Right cardiac atrium (tissue), 5 donors: ENCODE data around the gene AHDC1. TPM values are rescaled to one million over a fixed set of nuclear protein-coding genes. Genes with fewer than 3 reads are reported as not detected.
A peak's percentile ranks its signal among the peaks of the same experiment; 100 is the strongest.

Experiments
- ATAC-seq, 2 donors: fragments of 200-7000 bp; cut with Tn5 transposase; one replicate each; pipeline versions ENCODE4 v1.8.0 to v1.9.1; 2020; ENCODE audit warnings: moderate library complexity in 2 of 2, mild to moderate bottlenecking in 1 of 2
- DNase-seq, 3 donors: peaks; one replicate each; pipeline ENCODE4 v3.0.0-alpha.2; 2020
- H3K27ac ChIP-seq: one replicate; pipeline ENCODE4 v1.5.1; 2013; ENCODE audit warnings: mild to moderate bottlenecking, low read length, control low read depth, moderate library complexity
- H3K27me3 ChIP-seq: one replicate; pipeline ENCODE4 v1.6.1; 2013; ENCODE audit not compliant: control insufficient read depth, insufficient read depth
- H3K4me1 ChIP-seq: one replicate; pipeline ENCODE4 v1.6.1; 2013; ENCODE audit warnings: low read length; ENCODE audit not compliant: control insufficient read depth, insufficient read depth
- H3K4me3 ChIP-seq: one replicate; pipeline ENCODE4 v1.5.1; 2013; ENCODE audit warnings: low read length, control low read depth
- H3K9me3 ChIP-seq: one replicate; pipeline ENCODE4 v1.6.1; 2013; ENCODE audit warnings: low read length; ENCODE audit not compliant: control insufficient read depth
- WGBS: extraction: QIAGEN DNeasy Blood & Tissue Kit; methylation state at CpG from one replicate; pipeline ENCODE4 v1.1.7; 2013; 5-methylcytosine and 5-hydroxymethylcytosine counted together
- intact Hi-C, 4 donors: fragments of 100-400 bp; cut with DNase I; formaldehyde crosslinking; loops; one replicate each; pipeline versions ENCODE4 v1.11.0 to v1.14.0; 2022 to 2023
- polyA plus RNA-seq: library from polyadenylated mRNA; stranded (reverse); fragments of 200-250 nt; gene quantifications from one replicate; pipeline ENCODE4 v1.2.3, GENCODE V29; 2013
- total RNA-seq, 4 donors: library from RNA; stranded (reverse); fragmentation: NEBNext Ultra II Directional; extraction: Animal tissue kit (Norgen Biotek cat#: 25700); gene quantifications; one replicate each; pipeline ENCODE4 v1.2.1, GENCODE V29; 2021
- donor health status: healthy with polysubstance abuse.
- donor health status: DM: no; HTN: yes; CAD: no.
- donor health status: DM: no; HTN: no; CAD: no.
- donor health status: DM: no; HTN: yes; CAD: no; lungs with severe emphysema.
- donor health status: DM: yes; HTN: yes; CAD: no.

AHDC1 gene
- total and polyA plus RNA-seq, 5 donors: 26.3 to 53.5 (median 48.5) TPM

DNA sequence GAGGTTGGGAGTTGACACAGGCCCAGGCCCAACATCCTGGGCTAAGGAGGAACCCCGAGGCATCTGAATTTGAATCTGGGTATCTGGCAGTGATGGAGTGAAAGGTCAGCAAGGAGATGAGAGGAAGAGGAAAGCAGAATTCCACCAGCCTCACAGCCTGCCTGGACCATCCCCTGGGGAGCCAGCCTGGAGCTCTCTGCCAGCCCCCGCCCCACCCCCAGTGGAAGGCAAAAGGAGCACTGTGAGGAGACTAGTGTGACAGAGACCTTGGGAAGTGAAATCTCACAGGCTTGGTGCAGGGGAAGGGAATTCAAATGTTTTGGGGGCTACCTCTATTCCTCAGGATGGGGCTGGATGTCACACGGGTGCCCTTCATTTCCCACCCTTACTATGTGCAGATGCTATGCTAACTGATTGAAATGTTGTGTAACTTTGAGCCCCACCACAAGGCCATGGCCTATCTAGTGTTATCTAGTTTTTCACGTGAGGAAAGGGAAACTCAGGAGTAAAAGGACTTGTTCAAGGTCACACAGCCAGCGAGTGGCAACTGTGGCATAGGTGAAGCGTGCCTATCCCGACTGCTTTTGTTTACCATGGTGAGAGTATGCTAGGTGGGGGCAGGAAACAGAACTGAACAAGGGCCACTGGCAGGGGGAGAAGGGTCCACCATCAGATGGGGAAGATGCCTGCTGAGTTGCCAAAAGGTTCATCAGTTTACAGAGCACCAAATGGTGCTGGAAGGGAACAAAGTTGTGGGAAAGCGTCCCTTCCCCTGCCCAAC is 29.8 kb downstream of the AHDC1 start:
- 54% methylated on average over 8 of the region's 8 CpGs for WGBS
- no peak for ATAC-seq
- peak in 2 of 3 donors; percentile 68 to 77 for DNase-seq
- peak overlapping the region; percentile 95 for H3K27ac ChIP-seq
- no peaks in the 10 kb centered on the region for H3K27me3 ChIP-seq
- intact Hi-C loops: no loop called here
- no peak overlapping the region for H3K4me3 ChIP-seq
- peaks cover 56% of the 10 kb centered on the region for H3K4me1 ChIP-seq
- no peaks in the 10 kb centered on the region for H3K9me3 ChIP-seq

DNA sequence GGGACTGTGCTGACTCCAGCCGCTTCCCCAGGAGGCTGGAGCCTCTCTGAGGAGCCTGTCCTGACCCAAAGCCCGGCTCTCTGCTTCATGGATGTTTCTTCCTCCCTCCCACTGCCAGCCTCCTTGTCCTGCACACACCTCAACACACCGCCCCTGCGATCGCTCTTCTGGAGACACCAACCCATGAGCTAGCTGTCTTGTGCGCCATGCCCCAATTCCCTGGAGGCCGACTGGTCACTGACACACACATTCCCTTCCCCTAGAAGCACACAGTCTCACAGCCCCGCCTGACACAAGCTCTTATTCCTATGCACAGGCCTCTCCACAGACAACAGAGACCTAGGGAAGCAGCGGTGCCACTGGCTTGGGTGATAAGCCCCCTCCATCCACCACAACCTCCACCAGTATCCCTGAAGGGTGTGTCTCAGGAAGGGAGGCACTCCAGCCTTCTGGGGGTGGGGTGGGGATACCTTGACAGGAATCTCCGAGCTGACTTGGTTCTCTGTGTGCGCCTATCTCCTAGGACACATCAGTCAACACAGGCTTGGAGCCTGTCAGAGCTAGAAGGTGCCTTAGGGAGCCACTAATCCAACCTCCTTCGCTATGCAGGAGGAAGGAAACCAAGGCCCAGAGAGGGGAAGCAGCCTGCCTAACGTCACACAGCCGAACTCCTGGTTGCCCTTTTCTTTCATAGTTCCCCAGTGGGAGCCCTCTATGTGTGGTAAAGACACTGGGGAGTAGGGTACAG is 31.1 kb downstream of the AHDC1 start:
- Histone ChIP-seq H3K4me1 (peaks cover 61% of the 10 kb centered on the region), H3K27me3 (no peaks in the 10 kb centered on the region), H3K9me3 (no peaks in the 10 kb centered on the region), H3K27ac (peak overlapping the region; percentile 89), H3K4me3 (no peak overlapping the region)
- ATAC-seq (no peak), DNase-seq (peak; percentile 65 to 70 (median 70))
- intact Hi-C loops: no loop called here
- 55% methylated on average over 14 of the region's 14 CpGs for WGBS

DNA sequence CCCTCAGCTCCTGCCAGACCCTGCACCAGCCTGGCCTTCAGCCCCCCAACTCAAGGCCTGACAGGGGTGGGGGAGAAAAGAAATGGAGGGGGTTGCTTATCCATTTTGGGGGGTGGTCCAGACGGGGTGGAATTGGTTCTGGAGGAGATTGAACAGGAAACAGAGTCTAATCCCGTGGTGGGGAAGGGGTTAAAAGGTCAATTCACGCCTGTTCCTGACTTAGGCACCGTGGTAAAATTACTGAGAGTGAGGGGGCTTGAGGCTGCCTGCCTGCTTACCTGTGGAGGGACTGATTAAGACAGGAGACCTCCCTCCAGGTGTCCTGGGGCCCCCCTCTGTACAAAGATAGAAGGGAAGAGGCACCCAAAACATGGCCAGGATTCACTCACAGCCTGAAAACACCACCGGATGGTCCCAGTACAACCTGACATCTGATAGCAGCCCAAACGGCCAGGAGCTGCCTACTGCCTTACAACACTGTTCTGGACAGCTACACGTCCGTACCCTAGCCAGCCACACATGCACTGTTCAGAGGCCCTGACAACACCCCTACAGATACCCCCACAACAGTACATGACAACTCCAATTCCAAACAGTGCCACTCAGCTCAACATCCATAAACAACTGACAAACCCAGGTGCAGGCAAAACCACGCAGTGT is 31.8 kb downstream of the AHDC1 start:
- ATAC-seq (no peak), DNase-seq (peak in 1 of 3 donors; percentile 29)
- peak overlapping the region; percentile 89 for H3K27ac ChIP-seq
- no peaks in the 10 kb centered on the region for H3K9me3 ChIP-seq
- 17% methylated on average over 9 of the region's 9 CpGs for WGBS
- H3K4me3 ChIP-seq: no peak overlapping the region
- no peaks in the 10 kb centered on the region for H3K27me3 ChIP-seq
- H3K4me1 ChIP-seq: peaks cover 63% of the 10 kb centered on the region
- intact Hi-C loops: no loop called here

DNA sequence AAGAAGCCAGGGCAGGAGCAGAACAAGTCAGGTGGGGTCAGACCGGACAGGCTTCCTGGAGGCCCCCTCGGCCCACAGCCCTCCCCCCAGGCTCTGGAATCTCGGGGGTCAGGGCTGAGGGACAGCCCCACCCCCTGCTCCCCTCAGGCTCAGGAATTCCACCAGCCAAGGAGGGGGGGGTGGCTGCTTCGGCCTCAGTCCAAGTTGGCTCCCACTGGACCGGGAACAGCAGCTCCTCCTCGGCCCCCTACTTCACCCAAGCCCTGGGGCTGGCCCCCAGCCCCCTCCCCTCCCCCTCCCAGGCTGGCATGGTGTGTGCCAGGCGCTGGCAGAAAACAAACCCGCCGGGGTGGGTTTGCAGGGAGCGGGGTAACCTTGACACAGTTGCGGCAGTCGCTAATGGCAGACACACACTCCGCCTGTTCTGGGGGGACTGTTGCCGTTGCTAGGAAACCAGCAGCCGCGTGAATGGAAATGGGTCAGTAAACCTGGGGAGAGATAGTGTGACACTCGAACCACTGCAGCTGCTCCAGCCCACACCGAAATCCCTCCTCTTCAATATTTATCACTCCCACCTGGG is 32.4 kb downstream of the AHDC1 start:
- ATAC-seq (no peak), DNase-seq (peak in 2 of 3 donors; percentile 78 to 80)
- H3K27ac ChIP-seq: peak overlapping the region; percentile 89
- H3K27me3 ChIP-seq: no peaks in the 10 kb centered on the region
- no peaks in the 10 kb centered on the region for H3K9me3 ChIP-seq
- H3K4me1 ChIP-seq: peaks cover 62% of the 10 kb centered on the region
- intact Hi-C loops: no loop called here
- no peak overlapping the region for H3K4me3 ChIP-seq
- WGBS: 20% methylated on average over 18 of the region's 18 CpGs

DNA sequence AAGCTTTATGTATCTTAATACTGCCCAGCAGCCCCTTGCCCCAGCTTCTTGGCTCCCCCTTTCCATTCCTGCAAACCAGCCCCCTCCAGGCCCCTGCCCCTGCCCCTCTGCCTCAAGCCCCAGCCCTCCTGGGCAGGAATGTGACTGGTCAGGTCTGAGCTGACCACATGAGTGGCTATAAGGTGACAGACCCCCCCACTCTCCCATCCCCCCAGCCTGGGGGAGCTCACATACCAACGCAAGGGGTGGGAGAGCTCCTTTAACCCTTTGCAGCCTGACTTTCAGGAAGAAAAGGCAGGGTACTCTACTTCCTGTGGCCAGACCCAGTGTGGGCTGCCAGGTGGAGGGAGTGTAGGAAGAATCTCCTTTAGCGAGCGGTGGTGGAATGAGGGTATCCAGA is 33.2 kb downstream of the AHDC1 start:
- Histone ChIP-seq H3K9me3 (no peaks in the 10 kb centered on the region), H3K27me3 (no peaks in the 10 kb centered on the region), H3K27ac (peak overlapping the region; percentile 10), H3K4me1 (peaks cover 62% of the 10 kb centered on the region), H3K4me3 (no peak overlapping the region)
- ATAC-seq (no peak), DNase-seq (peak in 1 of 3 donors; percentile 67)
- intact Hi-C loops: no loop called here
- WGBS: 55% methylated on average over 3 of the region's 3 CpGs

DNA sequence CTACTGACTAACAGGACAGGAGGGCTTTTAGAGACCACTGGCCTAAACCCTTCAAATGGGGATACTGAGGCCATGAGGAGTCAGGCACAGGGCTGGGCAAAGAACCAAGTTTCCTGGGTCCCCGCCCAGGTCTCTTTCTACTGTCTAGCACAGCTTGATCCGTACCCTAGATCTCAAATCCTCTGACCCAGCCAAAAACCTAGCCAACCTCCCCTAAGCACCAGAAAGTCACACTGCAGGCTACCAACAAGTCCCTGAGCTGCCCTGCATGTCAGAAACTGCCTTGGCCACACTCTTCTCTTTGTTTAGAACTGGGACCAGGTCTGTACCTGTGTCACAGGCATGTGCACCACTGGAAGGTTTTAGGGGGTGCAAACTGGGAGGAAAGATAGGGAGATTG is 33.6 kb downstream of the AHDC1 start:
- no peaks in the 10 kb centered on the region for H3K9me3 ChIP-seq
- H3K4me3 ChIP-seq: no peak overlapping the region
- ATAC-seq: no peak
- DNase-seq: peak in 2 of 3 donors; percentile 58 to 65
- WGBS: 31% methylated on average over 2 of the region's 2 CpGs
- intact Hi-C loops: no loop called here
- no peaks in the 10 kb centered on the region for H3K27me3 ChIP-seq
- H3K4me1 ChIP-seq: peaks cover 66% of the 10 kb centered on the region
- peak overlapping the region; percentile 10 for H3K27ac ChIP-seq

DNA sequence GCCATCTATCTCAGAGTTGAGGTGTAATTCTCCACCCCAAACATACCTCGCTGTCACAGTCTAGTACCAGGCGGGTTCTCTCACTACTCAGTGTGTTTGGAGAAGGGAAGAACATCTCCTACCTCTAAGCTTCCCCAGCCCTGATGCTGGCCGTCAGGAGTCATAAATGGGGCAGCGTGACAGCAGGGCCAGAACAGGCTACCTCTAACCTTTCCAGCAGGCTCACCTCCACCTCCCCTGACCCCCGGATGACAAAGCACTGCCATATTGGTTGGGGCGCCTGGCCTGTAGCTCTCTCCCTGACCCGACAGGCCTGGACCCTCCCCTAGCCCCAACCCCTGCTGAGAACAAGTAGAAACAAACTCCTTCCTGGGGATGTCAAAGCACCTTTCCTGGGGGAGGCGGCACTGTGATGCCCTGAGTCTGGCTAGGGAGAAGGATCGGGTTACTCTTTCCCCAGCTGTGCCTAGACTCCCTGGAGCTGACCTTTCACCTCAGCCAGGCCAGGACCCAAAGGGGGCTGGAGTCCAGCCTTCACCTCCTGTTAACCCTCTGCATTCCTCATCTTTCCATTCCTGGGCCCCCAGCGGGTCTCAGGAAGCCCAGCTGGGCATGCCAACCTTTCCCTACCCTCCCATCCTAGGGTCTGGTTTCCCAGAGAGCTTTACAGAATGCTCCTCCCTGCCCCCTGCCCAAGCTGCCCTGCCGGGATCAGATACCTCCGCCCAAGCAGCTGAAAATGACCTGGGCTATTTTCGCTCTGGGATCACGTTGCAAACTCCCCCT is 34.2 kb downstream of the AHDC1 start:
- peaks cover 68% of the 10 kb centered on the region for H3K4me1 ChIP-seq
- peak in 1 of 3 donors; percentile 50 for DNase-seq
- intact Hi-C loops: loop anchor here in 2 of 4 donors (5.0 kb wide), 2 partner anchors 33 to 42 kb away; partner anchors contain the start of gene AHDC1 (in 1 of the 2)
- ATAC-seq: no peak
- peak overlapping the region; percentile 10 for H3K27ac ChIP-seq
- no peak overlapping the region for H3K4me3 ChIP-seq
- H3K27me3 ChIP-seq: no peaks in the 10 kb centered on the region
- no peaks in the 10 kb centered on the region for H3K9me3 ChIP-seq
- 69% methylated on average over 14 of the region's 14 CpGs for WGBS

DNA sequence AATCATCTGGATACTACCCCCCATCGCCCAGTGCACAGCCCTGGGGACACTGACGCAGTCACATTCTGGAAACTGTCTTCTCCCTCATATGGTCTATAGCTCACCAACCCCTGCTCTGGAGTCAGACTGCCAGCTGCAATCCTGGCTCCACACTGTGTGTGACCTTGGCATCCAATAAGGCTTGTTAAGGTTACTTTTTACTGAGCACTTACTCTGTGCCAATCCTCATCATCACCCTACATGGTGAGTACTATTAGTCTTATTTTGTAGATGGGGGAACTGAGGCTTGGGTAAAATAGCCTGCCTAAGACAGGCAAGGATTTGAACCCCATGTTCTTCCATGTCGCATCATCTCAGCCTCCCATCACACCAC is 34.9 kb downstream of the AHDC1 start:
- Histone ChIP-seq H3K27me3 (no peaks in the 10 kb centered on the region), H3K4me3 (no peak overlapping the region), H3K9me3 (no peaks in the 10 kb centered on the region), H3K27ac (peak overlapping the region; percentile 10), H3K4me1 (peaks cover 69% of the 10 kb centered on the region)
- WGBS: 58% methylated on average over 3 of the region's 3 CpGs
- DNase-seq: no peak
- intact Hi-C loops: loop anchor here in 2 of 4 donors (5.0 kb wide), 2 partner anchors 33 to 42 kb away; partner anchors contain the start of gene AHDC1 (in 1 of the 2)
- peak; percentile 3 to 15 for ATAC-seq

DNA sequence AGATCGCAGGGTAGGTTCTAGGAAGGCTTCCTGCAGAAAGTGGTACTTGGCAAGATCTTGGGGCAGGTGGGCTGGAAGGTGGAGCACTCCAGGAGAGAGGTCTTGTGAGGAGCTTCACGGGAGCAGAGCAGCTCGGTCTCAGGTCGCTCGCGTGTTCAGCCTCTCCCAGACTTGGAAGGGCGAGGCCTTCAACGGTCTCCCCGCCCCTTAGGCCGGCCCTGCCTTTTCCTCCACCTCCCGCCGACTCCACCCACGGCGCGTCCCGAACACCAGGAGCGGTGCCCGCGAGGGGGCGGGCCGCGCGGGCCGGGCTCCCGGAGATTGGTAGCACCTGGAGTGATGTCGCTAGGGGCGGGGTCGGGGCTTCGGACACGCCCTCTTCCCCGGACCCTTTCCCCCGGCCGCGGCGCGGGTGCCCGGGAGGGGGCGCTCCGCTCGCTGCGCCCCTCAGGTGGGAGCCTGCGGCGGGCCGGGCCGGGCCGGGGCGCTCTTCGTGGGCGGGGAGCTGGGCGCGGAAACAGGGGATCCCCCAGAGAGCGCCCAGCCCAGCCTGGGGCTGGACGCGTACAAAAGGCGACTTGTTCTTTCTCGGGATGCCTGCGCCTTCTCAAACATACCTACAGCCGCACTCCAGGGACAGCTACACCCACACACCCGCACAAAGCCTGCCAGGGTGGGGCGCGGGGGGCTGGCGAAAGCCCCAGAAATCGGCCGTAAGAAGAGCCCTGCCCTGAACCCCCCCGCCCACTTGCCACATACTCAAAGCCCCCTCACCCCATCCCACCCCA is 35.5 kb downstream of the AHDC1 start:
- 3% methylated on average over 65 of the region's 65 CpGs for WGBS

More for the DNA sequence above, 35.5 kb downstream of the AHDC1 start:
- DNase-seq (peak; percentile 95 to 98 (median 98)), ATAC-seq (peak; percentile 86 to 88)
- Histone ChIP-seq H3K4me1 (peaks cover 71% of the 10 kb centered on the region), H3K9me3 (no peaks in the 10 kb centered on the region), H3K27me3 (no peaks in the 10 kb centered on the region), H3K4me3 (no peak overlapping the region), H3K27ac (peak overlapping the region; percentile 85)
- intact Hi-C loops: loop anchor here in 2 of 4 donors (5.0 kb wide), 2 partner anchors 34 to 41 kb away; partner anchors contain the start of gene AHDC1 (in 1 of the 2)
